ENCODE results near the gene SCAI.
"Not testable (repeated sequence)": the region's sequence is repeated elsewhere in the genome, so short reads cannot be mapped to it uniquely, and the experiment has no call there.

The SCAI gene

DNA sequence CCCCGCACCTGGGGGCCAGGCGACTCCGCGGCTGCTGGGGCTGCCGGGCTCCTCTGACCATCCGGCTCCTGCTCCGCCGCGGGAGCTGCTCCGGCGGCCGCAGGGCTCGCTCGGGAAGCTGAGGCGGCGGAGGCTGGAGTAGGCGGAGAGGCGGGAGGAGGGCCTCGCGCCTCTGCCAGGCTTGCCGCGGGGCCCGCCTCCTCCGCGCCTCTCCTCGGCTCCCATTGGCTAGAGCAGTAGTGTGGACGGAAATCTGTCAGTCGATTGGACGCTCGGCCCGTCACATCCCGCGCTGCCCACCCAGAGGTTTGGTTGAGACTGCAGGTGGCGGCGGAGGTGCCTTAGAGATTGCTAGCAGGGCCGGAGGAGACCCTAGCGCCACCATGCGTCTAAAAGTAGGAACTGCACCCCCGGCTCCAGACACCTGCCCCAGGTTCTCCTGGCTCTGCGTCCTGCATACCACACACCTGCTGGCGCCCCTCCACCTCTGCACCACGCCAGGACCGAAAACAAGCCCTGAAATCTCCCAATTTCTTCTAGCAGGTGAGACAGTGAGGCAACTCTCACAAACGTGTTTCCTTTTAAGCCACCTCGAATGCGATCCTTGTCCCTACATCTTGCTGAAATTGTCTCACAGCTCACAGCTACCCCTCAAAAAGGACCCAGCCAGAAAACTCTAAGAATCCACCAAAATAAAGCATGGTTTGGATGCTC is at the start of gene SCAI:
Gene SCAI, minus strand, starts transcription at position 152 of the 714 bp plus-strand sequence. Its CDS starts 91 bp downstream, at position 61.
- peak; percentile 99 for DNase-seq

DNA sequence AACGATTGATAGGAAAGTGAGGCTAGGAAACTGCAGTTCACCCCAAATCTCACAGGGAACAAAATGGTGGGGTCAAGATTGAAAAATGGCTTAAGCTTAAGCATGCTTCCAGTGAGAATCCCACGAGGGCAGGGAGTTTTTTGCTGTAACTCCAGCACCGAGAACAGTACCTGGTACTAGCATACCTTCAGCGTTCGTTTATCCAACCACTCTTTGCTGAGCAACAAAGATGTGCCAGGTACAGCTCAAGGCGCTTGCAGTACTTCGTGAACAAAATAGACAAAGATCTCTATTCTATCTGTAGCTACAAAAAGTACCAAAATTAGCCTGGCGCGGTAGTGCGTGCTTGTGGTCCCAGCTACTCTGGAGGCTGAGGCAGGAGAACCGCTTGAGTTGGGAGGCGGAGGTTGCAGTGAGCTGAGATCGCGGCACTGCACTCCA is 47.1 kb upstream of the SCAI start:
- no peak for DNase-seq

DNA sequence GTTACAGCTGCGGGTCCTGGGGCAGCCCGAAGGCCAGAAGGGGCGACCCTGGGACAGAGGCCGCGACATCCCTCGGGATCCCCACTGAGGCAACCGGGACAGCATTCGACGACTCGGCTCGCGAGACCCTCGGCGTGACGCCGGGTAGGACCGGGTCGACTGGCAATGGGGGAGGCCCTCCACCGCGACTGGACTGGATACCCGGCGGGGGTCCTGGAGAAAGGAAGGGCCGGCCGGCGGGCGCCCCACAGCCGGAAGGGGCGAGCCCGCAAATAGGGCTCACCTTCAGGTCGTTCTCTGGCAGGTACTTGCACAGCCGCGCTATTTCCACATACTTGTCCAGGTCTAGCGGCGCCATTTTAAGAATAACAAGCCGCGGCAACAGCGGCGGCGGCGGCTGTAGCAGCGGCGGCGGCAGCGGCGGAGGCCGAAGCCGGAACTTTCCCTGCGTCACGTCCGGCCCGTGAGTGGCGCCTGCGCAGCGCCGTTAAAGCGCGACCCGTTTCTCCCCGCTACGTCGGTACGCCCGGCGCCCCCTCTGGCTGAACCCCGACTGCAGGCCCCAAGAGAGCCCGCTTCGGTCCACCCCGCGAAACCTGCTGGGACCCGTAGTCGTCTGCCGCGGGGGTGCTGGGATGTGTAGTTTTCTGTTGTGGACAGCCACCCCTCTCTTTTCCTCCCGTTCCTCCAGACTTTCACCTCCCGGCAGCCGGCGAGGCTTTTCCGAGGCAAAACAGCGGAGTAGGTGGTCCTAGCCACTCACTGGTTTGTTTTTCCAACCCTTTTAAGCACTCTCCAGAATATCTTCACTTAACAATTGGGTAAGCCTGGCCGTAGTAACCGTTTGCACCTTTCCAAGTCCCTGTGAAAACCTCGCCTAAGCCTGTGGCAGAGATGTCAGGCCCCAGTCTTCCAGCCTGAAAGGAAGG is 46.3 kb upstream of the SCAI start, which contains the start of gene PPP6C:
Gene PPP6C, minus strand, starts transcription at position 443 of the 929 bp plus-strand sequence. Its CDS starts 85 bp downstream, at position 358.
- peak; percentile 98 for DNase-seq

DNA sequence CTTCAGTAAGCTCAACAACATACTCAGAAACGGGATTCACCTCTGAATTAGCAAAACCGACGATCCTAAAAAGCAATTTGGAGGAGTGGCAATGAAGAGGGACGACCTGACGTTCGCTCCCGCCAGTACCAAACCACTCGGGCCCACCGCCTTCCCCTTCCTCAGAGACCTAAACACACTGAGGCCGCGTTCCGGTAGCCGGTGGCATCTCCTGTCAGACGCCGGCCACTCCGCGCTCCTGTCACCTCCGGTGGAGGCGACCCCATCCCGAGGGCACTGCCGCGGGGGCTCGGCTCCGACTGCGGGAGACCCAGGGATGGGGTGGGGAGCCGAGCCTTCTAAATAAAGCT is 45.7 kb upstream of the SCAI start:
- no peak for DNase-seq

DNA sequence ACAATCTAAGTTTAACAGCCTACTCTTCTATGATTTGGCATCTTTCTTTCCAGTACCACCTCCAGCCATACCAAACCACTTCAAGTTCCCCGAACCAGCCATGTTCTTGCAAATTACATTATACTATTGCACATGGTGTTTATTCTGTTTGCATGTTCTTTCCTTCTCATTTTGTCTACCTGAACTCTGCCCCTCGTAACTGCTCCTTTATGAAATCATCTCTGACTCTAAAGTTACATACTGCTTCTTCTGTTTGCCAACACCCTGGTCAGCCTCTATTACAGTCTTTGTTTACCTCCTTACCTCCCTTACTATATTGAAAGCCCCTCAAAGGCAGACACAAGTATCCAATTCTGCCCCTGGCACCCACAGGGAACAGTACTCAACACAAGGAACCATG is 40.2 kb upstream of the SCAI start:
- DNase-seq: no peak

DNA sequence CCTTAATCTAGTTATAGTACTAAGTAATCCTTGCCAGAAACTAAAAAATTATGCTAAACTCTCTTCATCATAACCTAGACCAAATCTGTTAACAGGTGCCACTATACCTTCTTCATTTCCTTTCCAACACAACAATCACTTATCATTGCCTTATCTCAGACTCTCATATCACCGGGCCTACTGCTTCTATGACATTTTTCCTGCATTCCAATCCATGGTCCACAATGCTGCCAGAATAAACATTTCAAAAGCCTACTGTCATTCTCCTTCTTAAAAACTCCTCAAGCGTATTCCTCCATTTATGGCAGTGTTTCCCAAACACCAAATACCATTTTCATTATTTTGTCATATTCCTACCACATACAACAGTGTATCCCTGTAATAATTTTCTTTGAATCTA is 39.7 kb upstream of the SCAI start:
- DNase-seq: no peak

DNA sequence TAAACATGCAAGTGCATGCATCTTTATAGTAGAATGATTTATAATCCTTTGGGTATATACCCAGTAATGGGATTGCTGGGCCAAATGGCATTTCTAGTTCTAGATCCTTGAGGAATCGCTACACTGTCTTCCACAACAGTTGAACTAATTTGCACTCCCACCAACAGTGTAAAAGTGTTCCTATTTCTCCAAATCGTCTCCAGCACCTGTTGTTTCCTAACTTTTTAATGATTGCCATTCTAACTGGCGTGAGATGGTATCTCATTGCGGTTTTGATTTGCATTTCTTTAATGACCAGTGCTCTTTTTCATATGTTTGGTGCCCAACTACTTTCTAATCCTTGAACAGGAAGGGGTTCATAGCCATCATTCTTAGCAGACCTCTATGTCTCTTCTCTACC is 38.4 kb upstream of the SCAI start:
- DNase-seq: not testable (repeated sequence)

DNA sequence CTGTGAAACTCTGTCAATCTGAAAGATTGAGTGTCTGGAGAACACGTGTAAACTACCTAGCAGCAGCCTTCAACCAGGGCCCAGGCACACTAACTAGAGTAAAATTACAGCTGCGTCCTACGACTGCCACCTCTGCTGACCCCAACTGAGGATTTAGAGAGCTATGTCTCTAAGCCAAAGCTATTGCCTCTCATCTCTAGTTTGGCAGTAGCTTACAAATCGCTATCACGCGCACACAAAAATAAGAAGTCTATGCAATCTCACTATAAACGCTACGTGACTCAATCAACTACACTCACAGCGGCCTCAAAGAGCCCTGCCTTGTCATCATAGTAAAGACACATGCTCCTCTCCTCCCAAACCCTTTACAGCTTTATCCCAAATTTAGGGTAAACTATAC is 37.5 kb upstream of the SCAI start:
- no peak for DNase-seq

DNA sequence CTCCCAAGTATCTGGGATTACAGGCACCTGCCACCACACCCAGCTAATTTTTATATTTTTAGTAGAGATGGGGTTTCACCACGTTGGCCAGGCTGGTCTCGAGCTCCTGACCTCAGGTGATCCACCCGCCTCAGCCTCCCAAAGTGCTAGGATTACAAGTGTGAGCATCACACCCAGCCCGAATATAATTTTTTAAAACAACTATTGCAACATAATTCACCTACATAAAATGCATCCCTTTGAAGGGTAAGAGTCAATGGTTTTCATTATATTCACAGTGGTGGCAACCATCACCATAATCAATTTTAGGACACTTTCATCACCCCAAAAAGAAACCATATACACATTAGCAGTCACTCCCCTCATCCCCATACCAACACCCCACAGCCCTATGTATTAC is 36.4 kb upstream of the SCAI start:
- DNase-seq: not testable (repeated sequence)

DNA sequence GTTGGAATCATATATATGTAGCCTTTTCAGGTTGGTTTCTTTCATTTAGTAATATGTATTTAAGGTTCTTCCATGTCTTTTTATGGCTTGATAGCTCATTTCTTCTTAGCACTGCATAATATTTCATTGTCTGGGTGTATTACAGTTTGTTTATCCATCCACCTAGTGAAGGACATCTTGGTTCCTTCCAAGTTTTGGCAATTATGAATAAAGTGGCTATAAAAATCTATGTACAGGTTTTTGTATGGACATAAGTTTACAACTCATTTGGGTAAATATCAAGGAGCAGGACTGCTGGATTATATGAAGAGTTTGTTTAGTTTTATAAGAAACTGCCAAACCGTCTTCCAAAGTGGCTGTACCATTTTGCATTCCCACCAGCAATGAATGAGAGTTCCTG is 34.6 kb upstream of the SCAI start:
- no peak for DNase-seq

DNA sequence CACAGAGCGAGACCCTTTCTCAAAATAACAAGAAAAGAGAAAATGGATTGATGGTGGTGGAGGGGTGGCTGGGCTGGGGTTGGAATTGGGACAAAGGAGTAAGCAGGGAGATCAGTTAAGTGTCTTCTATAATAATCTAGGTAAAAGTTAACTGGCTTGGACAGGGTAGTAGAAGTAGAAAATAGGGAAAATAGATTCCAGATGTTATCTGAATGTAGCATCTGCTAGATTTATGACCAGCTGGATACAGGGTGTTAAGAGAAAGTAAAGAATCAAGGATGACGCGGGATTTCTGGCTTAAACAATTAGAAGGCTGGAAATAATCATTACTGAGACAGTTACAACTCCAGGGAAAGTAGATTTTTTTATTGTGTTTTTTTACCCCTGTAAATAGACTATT is 33.3 kb upstream of the SCAI start:
- DNase-seq: no peak

DNA sequence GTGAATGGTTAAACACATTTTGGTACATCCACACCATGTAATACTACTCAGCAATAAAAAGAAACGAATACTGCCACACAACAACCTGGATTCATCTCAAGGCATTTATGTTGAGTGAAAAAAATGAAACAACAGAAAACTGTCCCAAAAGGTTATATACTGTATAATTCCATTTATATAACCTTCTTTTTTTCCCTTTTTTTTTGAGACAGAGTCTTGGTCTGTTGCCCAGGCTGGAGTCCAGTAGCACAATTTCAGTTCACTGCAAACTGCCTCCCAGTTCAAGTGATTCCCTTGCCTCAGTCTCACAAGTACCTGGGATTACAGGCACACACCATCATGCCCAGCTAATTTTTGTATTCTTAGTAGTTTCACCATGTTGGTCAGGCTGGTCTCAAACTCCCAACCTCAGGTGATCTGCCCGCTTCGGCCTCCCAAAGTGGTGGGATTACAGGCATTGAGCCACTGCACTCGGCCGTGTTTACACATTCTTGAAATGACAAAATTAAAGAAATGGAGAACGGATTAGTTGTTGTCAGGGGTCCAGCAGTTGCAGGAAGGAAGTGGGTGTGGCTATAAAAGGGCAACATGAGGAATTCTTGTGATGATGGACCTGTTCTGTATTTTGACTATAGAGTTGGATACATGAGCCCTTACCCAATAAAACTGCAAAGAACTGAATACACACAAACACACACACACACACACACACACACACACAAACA is 28.9 kb upstream of the SCAI start:
- no peak for DNase-seq

DNA sequence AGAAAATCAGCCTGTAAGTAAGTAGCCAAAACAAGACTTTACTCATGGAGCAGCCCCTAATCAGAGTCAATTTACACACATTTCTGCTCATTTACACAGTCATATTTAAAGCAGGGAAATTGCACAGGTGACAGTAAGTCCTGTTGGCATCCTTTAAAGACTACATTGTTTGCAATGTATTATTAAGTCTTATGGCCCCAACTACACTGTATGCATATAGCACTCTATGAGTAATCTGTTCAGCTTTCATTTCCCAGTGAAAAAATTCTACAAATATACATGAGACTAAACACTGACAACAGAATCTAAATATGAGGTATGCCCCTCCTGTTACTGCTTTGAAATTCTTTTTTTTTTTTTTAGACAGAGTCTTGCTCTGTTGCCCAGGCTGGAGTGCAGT is 26.6 kb upstream of the SCAI start:
- DNase-seq: no peak

DNA sequence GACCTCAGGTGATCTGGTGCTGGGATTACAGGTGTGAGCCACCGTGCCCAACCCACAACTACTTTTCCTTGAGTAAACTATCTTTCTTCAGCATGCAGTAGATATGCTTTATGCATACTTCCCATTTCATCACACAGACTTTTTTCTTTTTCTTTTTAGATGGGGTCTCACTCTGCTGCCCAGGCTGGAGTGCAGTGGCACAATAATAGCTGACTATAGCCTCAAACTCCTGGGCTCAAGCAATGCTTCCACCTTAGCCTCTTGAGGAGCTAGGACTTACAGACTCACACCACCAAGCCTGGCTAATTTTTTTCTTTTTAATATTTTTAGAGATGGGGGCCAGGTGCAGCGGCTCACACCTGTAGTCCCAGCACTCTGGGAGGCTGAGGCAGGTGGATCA is 23.4 kb upstream of the SCAI start:
- DNase-seq: no peak

DNA sequence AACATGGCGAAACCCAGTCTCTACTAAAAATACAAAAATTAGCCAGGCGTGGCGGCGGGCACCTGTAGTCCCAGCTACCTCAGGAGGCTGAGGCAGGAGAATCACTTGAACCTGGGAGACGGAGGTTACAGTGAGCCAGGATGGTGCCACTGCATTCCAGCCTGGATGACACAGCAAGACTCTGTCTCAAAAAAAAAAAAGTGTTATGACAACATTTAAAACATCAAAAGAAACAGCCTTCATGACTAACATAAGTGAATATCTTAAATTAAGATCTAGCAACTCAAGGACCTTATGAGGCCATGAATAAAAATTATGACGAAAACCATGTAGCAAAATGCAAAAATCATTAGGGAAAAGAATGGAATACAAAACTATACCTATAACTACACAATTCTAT is 19.6 kb upstream of the SCAI start:
- DNase-seq: not testable (repeated sequence)

DNA sequence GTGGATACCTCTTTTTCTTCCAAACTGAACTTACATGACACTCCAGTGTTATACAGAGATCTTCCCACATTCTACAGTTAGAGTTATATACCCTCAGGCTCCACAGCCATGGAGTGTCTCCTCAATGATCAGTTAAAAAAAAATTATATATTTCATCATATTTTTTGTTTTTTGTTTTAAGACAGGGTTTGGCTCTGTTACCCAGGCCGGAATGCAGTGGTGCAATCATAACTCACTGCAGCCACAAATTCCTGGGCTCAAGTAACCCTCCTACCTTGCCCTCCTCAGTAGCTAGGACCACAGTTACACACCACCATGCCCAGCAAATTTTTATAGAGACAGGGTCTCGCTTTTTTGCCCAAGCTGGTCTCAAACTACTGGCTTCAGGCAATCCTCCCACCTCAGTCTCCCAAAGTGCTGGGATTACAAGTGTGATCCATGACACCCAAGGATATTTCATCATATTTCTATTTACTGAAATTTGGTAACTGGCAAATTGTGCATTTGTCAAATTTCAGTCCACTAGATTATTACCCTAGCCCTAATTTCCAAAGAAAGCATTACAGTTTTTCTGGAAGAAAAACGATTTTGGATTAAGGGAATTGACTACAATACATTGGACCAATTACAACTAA is 18.1 kb upstream of the SCAI start:
- no peak for DNase-seq

DNA sequence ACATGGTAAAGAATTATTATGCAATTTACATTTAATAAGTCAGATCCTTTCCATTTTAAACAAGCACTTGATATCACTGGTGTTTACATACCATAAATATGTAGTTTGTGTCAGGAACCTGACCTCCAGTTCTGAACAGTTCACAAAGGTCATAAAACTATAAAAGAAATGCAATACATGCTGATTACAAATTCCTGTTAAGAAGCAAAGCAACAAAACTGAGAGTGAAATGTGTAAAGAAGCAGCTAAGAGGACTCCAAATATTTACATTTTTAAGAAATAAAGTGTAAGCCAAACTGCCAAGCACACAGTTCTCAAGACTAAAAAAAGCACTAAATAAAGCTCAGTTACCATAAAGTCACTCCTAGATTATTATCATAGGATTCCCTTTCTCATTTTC is 17.4 kb upstream of the SCAI start:
- DNase-seq: no peak

DNA sequence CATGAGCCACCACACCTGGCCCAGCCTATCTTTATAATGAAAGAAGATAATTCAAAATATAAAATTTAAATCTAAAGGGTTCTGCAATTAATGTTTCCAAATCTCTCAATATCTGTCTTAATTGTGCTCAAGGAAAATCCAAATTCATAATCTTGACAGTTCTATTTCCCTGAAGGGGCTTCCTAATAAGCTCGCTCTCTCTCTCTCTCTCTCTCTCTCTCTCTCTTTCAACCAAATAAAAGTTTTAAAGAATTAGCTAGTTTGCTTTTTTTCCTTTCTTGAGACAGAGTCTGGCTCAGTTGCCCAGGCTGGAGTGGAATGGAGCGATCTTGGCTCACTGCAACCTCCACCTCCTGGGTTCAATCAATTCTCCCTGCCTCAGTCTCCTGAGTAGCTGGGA is 13.2 kb upstream of the SCAI start:
- no peak for DNase-seq

DNA sequence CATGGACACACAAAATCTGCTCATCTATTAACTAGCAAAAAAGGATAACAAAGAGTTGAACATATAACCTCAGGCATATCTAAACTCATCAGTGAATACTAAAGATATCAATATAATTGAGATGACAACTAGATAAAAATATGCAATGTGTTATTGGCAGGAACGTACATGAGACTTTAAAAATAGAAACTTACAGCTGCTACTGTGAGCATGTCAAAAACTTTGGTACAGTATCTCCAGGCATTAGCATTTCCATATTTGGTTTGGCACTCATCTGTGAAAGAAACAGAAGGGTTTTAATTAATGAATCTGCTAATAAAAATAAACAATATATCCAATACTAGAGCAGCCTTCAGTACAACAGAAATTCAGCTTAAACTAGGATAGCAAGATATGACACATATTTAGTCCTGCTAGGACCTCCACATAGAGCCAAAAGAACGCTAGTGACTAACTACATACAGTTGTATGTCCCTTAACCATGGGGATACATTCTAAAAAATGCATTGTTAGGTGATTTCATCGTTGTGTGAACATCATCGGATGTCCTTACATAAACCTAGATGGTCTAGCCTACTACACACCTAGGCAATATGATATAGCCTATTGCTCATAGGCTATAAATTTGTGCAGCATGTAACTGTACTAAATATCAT is 10.5 kb upstream of the SCAI start:
- DNase-seq: no peak

DNA sequence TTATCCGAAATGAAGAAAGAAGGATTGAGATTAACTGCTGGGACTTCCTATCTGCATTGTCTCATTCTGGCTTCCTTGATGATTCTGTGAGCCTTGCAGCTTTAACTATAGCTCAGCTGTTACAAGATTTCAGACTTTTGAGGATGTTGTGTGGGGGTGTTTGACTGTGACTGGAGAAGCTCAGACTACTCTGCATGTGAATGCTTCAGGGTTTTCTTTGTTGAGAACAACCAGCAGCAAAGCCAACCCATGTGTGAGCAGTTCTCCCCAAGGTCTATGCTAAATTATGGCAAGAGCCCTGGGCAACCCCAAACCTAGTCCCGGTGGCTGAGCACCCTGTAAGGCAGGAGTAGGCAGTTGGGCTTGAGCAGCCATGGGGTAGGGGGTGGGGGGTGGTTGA is 8.4 kb upstream of the SCAI start:
- no peak for DNase-seq

DNA sequence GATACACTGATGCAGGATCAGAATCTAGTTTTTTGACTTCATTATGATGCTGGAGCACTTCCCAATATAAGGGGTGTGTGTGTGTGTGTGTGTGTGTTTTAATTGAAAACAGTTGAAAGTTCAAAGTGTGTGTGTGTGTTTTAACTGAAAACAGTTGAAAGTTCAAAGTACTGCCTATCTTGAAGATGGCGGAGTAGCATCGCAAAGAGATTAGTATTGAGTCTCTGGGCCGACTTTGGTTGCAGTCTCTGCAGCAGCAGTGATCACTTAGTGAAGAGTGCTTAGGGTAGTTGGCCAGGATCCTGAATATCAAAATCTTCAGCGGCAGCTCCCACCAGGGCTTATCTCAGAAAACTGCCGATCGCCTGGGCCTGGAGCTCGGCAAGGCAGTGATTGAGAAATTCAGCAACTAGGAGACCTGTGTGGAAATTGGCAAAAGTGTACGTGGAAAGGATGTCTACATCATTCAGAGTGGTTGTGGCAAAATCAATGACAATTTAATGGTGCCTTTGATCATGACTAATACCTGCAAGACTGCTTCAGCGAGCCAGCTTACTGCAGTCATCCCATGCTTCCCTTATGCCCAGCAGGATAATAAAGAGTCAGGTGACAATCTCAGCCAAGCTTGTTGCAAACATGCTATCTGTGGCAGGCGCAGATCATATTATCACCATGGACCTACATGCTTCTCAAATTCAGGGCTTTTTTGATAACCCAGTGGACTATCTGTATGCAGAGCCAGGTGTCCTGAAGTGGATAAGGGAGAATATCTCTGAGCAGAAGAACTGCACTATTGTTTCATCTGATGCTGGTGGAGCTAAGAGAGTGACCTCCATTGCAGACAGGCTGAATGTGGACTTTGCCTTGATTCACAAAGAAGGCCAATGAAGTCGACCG is 7.3 kb upstream of the SCAI start:
- DNase-seq: no peak

Measured in left hindlimb (tissue), 1 donor.